Prostate gland (tissue), 2 donors: ENCODE measurements around the gene CAMKMT.

Experiments
- POLR2A ChIP-seq: fragments of 450-650 bp; IDR thresholded peaks from one replicate; pipeline ENCODE4 v1.6.1; 2016; ENCODE audit warnings: antibody characterized with exemption, mild to moderate bottlenecking
- POLR2AphosphoS5 ChIP-seq: sonication (generic); formaldehyde crosslinking; IDR thresholded peaks from one replicate; pipeline ENCODE4 v1.6.1; 2017; ENCODE audit warnings: antibody characterized with exemption
- TF ChIP-seq, protein P1 (sequence below), 4 experiments: fragments of 200-600 bp in 2 of 4; fragments of 450-650 bp in 2 of 4; sonication (generic) in 2 of 4; IDR thresholded peaks; 1 replicate in 3 of 4; 2 replicates in 1 of 4; pipeline ENCODE4 v1.5.1; 2016 to 2019; ENCODE audit warnings: antibody characterized with exemption in 4 of 4, mild to moderate bottlenecking in 2 of 4, moderate library complexity in 2 of 4

GRCh38 chr2:44743473-44743872, 381.7 kb downstream of the CAMKMT start:
- TF ChIP-seq POLR2A (no peak), POLR2AphosphoS5 (no peak)
- TF ChIP-seq, protein P1, sequence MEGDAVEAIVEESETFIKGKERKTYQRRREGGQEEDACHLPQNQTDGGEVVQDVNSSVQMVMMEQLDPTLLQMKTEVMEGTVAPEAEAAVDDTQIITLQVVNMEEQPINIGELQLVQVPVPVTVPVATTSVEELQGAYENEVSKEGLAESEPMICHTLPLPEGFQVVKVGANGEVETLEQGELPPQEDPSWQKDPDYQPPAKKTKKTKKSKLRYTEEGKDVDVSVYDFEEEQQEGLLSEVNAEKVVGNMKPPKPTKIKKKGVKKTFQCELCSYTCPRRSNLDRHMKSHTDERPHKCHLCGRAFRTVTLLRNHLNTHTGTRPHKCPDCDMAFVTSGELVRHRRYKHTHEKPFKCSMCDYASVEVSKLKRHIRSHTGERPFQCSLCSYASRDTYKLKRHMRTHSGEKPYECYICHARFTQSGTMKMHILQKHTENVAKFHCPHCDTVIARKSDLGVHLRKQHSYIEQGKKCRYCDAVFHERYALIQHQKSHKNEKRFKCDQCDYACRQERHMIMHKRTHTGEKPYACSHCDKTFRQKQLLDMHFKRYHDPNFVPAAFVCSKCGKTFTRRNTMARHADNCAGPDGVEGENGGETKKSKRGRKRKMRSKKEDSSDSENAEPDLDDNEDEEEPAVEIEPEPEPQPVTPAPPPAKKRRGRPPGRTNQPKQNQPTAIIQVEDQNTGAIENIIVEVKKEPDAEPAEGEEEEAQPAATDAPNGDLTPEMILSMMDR (IDR thresholded peaks at IDR 0.05), result no peak
